CD4-positive, alpha-beta T cell treated with Interleukin-4 for 4 hours (primary cell): Measurements from ENCODE around the gene ATF6.

Experiments used
- DNase-seq: peaks from one replicate; pipeline ENCODE4 v3.0.0-alpha.2; 2020

Gene ATF6

DNA sequence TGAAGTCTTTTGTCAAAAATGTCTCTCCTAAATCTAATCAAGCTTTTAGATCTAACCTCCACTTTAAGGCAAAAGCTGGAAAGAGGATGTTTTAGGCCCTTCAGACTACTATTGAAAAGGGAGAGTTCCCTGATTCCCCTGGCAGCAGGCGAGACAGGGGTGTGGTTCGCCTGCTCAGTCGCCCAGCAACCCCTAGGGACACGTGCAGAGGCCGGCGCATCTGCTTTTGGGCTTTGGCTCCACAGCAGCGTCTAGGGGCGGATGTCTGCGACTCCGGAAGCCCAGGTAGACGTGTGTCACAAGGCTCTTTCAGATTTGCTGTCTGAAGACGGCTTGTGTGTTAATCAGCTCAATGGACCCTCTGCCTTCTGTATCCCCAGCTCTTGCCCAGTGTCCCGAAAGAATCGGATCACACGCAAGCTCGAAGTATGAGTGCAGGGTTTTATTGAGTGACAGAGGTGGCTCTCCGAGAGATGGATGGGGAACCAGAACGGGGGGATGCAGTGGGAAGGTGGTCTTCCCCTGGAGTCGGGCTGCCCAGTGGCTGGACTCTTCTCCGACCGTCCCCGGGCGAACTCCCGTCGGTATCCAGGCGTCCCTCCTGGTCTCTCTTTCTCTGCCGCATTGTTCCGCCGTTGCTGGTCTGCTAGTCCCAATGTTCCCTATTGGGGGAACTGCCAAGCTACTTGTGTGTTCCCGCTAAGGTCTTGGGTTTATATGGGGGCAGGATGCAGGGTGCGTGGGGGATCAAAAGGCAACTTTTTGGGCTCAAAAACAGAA is 212.1 kb downstream of the ATF6 start:
- no peak for DNase-seq

DNA sequence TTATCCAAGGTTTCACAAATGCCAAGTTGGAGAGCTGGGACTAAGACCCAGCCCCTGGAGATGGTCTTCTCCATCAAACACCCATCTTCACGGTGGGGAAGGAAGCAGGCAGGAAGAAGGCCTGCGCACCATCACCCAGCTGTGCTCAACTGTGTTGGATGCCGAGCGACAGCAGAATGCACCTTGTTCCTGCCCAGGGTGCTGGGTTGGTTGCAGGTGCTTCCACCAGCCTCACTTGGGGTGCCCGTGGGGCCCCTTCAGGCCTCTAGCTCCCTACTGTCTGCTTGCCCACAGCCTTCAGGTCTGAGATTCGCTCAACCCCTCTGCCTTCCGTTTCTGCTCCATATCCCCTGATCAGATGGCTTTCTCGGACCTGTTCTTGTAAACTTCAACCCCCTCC is 215.0 kb downstream of the ATF6 start:
- DNase-seq, result no peak

DNA sequence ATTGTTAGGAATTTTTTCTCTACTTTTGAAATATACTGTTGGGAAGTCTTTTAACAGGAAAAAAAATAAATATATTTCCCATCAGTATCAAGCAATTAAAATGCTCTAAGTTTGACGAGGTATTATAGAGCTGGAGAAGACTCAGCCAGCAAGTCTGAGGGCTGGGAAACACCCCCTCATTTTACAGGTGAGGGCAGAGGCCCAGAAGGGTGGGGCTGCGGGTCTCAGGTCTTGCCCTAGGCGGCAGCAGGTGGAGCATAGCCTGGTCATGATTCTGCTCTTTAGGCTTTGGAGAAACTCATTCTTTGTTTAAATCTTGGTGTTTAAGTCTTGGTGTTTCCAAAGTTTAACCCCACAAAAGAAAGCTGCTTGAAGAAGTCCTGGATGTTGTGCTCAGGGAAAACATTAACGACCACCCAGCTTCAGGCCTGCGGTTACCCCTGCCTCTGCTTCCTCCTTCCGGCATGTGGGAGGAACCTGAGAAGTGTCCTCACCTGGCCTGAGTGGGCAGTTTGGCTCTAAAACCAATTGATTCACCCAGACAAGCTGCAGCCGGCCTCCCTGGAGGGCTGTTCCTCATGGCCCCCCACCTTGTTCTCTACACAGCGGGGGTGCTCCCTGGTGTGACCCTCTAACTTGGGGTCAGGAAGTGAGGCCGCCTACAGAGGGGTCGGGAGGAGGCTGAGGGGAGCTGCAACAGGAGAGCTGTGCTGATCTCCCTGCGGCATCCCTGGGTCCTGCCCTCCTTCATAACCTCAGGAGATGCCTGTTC is 215.8 kb downstream of the ATF6 start:
- no peak for DNase-seq

DNA sequence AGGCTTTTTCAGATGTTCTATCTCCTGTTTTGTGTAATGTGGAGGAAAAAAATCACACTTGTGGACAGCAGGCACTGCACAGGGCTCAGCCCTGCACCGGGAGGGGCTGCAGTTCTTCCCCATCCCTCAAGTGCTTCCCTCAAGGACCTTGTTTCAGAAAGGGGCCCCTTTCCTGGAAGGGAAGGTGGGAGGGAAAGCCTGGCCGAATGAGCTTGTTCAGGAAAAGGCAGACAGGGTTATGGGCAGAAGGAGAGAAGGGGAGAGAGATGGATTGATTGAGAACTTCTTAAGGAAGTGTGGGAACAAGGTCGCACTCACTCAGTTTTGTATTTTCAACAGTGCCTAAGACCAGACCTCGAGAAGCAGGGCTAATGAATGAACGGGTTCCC is 216.4 kb downstream of the ATF6 start:
- DNase-seq, result no peak

DNA sequence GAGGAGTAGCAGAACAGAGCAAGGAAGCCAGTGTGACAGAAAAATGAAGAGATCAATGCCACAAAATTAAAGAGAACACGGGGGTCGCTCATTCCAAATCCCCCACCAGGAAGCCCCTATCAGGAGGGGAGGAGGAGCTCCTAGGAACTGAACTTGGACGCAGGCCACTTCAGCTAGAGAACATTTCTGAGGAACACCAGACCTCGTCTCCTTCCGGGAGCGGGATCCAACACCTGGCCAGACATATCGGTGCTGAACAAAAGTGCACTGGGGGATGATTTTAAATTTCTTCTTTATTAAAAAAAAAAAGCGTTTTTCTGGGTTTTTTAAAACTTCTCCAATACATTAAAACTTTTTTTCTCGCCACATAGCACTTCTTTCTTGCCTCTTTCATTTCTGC is 216.8 kb downstream of the ATF6 start:
- no peak for DNase-seq

DNA sequence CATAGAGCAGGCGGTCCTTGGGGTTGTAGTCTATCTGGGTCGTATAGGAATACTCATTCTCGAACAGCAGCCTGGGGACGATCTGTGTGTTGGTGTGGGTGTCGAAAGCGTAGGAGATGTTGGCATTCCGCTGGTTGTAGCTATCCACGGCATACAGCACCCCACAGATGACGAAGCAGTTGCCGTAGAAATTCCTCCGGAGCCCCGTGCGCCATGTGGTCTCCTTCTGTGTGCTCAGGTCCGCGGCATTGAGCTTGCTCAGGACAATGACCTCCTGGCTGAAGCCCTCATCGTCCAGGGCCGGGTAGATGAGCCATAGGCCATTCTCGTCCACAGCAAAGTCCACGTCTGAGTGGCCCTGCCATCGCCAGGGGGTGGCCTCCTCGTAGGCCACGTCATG is 217.6 kb downstream of the ATF6 start:
- no peak for DNase-seq

DNA sequence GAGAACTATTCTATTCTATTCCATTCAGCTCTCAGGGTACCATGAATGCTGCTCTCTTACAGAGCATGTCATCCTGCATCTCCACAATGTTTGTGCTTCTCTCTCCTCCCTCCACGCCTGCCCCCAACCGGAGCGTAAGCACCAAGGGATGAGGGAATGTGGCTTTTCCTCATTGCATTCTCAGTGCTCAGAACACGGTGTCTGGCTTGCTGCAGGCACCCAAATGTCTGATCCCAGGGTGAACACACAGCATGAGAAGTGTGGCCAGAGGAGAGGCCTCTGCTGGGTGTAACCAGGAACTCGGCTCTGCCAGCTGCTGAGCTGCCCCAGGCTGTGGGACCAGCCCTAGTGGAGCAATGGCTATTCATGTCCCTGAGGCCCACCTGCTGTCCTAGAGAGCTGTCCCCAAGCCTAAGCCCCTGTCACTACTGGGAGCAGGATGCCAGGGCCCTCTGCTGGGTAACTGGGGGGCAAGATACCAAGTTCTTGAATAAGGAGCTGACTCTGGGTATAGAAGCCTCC is 219.2 kb downstream of the ATF6 start:
- DNase-seq, result no peak

DNA sequence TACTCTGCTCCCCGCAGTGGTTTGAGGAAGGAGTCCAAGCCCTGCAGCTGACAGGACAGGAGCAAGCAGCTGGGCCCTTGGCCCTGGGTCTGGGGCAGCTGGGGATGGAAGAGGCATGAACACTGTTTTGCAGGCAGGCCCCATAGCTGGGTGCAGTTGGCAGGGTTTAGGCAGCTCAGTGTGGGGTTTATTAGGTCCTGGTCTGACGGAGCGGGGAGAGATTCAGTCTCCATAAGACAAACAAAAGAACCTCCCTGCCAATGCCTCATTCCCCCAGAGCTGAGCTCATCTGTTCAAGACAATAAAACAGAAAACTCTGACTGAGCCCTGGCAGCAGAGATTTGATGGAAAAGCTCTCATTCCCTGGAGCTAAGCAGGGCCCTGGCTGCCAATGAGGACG is 220.2 kb downstream of the ATF6 start:
- DNase-seq, result no peak

DNA sequence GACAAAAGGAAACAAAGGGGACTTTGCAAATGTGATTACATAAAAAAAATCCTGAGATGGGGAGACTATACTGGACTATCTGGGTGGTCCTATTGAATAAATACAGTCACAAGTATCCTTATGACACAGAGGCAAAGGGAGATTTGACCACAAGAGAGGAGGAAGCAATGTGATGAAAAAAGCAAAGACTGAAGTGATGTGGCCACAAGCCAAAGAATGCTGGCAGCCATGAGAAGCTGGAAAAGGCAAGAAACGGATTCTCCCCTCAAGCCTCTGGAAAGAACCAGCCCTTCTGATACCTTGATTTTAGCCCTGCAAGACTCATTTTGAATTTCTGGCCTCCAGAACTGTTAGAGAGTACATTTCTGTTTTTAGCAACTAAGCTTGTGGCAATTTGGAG is 221.2 kb downstream of the ATF6 start:
- DNase-seq, result no peak

DNA sequence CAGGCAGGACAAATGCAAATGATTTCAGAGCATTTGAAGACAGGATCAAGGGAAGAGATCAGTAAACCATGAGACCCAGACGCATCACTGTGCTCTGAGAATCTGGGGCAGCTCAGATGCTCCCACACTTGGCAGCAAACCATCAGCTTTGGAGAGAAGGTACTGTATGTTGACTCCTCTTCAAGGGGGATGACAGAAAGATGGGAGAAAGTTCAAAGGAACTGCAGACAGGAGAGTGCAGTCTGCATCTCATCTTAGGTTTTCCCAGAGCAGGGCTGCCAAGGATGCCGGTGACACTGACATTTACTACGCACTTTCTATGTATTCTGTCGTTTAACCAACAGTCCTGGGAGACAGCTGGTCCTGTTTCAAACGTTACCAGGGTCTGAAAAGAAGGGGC is 221.8 kb downstream of the ATF6 start:
- no peak for DNase-seq

DNA sequence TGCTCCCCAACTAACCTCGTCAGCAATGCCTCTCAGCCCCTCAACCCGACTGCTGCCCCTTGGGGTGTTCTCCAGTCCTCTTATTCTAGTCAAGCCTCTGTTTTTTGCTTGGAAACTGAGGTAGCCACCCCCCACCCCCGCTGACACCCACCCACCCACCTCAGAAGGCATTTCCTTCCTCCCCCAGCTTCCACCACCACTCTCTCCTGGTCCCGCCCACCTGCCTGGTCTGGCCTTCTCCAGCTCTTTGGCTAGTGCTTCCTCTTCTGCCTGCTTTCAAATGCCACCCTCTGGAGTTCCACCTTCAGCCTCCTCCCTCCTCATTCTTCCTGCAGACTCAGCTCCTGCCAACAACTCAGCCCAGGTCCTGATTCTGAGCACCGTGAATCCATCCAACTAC is 222.3 kb downstream of the ATF6 start:
- DNase-seq, result no peak

DNA sequence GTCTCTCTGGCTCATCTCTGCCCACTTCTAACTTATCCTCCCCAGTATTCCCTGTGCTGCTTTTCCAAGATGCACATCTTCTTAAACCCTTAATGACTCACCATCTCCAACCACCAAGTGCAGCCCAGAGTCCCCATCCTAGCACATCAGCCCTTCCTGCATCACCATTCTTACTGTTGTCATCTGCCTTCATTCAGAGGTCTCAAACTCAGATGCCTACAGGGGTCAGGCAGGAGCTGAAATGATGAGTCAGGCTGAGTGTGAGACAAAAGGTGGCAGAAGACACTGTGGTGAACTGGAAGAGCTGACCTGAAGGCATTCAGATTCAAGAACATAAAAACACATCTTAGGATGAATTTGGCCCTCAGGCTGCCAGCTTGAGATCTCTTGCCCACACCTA is 223.0 kb downstream of the ATF6 start:
- DNase-seq, result no peak

DNA sequence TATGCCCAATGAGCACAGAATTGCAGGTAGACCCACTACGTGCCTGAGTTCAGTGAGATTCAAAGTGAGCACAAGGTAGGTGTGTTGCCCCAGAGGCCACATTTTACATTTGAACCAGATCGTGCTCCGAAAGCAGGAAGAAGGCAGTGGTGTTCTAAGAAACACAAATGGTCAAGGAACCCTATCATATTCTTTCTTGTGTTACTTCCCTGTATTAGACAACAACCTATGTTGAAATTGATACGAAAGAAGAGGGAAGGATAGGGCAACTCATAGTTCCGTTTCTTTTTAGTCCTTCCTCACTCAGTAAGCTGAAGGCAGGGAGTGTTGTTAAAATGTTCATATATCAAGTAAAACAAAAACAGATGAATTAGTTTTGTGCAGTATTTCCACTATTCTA is 223.7 kb downstream of the ATF6 start:
- DNase-seq, result no peak

DNA sequence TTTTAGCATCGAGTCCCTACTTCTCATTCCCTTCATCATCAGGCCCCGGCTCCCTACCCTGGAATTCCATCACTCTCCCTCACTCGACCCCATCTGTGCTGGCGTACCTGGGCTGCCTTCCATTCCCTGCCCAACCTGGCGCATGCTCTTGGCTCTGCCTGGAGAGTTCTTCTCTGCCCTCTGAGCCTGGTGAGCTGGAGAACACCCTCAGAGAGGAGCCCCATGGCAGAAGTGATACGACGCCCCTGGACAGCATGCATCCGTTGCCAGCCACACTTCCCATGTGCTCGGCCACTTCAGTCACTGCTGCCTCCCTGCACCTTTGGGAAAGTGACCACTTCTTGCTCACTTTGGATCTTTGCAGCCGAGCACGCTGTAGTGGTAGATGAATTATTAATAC is 227.5 kb downstream of the ATF6 start:
- no peak for DNase-seq

DNA sequence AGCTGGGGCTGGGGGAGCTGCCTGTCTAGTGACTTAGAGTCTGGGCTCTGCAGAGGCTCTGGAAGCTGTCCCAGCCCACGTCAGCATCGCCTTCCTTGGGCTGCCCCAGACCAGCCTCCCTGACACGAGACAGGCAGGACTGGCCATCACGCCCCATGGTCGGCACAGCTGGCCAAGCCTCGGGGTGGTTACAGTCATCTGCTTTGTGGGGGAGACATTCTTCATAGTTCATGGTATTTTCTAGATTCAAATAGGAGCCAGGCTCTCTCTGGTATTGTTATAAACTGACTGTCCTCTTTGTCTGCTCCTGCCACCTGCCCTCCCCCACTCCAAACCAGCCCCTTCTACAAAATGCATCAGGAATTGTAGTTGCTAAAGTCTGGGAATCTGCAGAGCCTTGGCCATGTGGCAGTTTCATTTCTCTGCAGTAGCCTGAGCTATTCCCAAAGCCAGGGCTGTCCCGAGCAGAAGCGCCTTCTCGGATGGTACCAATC is 228.1 kb downstream of the ATF6 start:
- DNase-seq, result no peak

DNA sequence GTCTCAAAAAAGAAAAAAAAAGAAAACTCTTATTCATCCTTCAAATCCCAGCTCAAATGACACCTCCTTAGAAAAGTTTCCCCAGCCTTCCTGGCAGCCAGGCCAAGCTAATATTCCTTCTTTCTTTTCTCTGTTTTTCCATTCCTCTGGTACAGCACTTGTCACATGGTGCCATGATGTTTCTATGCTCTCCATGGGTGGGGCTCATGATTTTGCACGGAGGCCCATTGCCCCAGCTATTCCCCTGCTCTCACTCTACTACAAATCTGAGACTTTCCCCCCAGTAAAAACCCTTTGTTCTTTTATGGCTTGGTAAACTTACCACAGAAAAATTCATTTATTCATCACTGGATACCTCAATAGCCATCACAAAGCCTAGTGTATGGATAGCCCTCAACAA is 231.0 kb downstream of the ATF6 start:
- DNase-seq, result no peak

DNA sequence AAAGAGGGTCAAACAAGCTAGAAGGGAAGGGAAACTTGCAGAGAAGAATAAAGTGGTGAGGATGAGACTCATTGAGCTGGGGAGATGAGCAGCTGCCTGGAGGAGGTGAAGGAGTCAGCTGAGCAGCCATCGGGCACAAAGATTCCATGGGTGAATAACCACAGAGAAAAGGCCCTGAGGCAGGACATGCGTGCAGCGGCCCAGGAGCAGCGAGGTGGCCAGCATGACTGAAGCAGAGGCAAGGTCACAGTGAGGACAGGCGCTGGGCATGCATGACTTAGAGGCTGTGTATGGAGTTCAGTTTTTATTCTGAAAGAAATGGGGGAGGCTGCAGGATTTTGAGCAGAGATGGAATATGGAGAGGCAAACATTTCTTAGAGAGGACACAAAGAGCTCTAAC is 232.7 kb downstream of the ATF6 start:
- no peak for DNase-seq

DNA sequence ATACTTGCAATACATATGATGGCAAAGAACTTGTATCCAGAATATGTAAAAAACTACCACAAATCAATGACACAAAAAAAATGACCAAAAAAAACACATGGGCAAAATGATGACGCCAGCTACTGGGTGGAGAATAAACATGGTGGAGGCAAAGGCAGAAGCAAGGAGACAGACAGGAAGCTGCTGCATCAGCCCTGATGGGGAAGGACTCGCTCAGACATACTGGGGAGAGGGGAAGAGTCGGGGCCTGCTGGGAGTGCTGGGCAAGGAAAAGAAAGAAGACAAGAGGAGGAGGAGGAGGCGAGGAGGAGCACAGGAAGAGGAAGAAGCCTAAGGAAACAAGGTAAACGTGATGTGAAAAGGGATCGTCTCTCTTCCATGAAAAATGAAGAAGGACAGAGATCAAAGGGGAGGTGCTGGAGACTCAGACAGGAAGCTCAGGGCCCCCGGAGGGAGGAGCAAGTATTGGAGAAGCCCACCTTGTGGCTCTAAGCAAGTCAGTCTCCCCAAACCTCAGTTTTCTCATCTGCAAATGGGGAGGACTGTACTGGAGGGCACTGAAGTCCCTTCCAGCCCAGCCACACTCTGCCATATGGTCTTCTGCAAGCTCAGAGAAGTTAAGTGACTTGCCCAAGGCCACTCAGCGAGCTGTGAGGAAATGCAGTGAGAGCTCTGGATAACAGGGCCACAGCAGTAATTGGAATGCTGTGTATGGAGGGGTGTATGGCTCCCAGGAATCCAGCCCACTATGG is 233.4 kb downstream of the ATF6 start:
- no peak for DNase-seq

DNA sequence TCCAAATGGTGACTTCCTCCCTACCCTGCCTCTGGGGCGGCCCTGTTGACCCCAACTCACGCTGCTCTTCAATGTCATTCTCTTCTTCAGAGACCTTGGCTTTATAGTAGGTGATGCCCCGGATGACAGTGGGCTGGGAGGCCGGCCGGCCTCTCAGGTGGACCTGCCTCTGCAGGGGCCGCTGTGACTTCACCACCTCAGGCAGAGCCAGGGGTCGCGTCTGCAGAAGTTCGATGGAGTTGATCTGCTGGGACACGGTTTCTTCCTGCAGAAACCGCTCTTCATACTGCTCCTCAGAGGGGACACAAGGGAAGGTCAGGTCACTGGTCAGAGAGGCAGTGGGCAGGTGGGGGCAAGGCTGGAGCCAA is 233.9 kb downstream of the ATF6 start:
- no peak for DNase-seq

DNA sequence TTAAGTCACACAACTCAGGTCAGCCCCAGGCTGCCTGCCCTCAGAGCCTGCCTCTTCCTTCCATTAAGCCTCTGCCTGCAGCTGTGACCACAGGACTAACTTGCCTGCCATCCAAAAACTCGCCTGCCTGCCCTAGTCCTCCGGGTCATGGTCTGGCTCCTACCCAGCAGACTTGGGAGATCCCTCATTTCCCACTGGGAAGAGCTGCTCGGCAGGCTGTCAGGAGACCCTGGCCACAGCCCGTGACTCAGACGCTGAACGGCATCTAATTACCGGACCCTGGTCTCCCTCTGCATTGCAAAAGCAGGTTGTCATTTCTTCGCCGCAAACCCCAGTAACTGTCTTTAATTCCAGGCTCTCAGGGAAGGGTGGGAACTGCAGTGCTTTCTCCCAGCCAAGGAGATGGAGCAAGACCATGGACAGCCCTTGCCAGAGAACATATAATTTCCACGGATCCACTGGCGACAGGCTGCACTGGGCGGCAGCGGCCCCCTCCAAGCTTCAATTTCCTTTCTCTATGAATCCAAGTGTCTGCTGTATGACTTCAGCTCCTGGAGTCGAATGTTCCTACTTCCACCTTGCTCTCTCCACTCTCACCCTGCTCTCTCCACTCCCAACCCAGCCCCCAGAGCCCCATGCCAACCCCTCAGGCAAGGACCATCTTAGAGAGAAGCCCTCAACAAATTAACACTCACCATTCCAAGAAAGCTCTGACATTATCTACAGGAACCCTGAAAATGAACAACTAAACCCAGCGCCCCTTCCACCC is 237.1 kb downstream of the ATF6 start:
- no peak for DNase-seq

DNA sequence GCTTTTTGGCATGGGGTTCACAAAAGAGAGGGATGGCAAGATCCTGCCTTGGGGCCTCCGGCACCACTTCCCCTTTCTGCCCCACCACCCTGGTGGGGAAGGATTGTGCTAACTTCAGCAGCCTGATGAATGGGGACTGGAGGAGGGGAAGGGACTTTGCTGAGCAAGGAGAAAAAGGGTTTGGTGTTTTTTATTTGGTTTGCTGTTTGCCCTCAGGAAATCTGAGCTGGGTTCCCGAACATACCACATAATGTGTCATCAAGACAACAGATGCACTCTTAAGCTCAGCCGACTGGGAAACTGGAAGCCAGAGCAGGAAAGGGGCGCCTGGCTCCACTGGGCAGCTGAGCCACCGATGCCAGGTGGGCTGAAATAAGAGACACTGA is 237.7 kb downstream of the ATF6 start:
- no peak for DNase-seq

DNA sequence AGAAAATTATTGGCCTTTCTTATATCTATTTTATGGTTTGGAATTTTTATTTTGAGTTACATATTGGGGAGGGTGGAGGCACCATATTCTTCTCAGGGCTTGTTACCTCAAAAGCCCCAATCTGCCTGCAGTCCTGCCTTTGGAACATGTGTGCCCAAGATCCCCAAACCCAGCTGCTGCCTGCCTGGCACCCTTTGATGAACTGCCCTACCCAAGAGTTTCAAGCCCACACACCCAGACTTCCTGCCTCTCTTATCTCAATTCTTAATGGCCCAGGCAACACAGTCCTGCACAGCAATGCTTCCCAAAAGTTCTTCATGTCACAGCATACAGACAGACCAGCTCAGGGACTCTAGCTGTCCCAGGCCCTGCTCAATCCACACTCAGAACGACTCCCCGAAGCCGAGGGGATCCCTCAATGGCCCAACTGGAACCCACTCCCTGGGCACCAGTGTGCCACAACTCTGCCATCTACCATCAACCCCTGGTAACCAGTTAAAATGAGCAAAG is 238.4 kb downstream of the ATF6 start:
- no peak for DNase-seq

DNA sequence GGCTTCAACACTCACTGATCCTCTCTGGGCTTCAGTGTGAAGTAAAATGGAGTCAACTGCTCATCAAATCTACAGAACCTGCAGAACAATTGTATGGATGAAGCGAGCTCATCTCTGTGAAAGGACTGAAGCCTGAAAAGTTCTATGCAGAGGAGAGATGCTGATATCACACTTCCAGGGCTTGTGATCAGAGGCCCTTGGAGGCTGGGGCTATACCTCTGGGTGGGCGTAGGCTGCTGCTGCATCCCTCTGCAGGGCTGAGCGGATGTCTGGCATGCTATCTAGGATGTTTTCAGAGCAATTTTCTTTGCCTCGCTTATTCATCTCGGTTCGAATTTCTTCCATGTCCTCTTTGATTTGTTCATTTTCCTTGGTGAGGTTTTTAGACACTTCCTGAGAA is 240.0 kb downstream of the ATF6 start:
- DNase-seq, result no peak
